GOT3 (cell line): ENCODE data around the gene SP2.

Source experiments
- DNase-seq: peaks from one replicate; lab custom pipeline; 2025; ENCODE audit warnings: mixed read lengths; lab: John Stamatoyannopoulos, UW

The SP2 gene

GRCh38 chr17:47895856-47896671 lies at the start of gene SP2:
Gene SP2 (plus strand): TSS chr17:47896236. CDS start chr17:47896287, 51 bp downstream.
- DNase-seq: peak; percentile 98

DNA sequence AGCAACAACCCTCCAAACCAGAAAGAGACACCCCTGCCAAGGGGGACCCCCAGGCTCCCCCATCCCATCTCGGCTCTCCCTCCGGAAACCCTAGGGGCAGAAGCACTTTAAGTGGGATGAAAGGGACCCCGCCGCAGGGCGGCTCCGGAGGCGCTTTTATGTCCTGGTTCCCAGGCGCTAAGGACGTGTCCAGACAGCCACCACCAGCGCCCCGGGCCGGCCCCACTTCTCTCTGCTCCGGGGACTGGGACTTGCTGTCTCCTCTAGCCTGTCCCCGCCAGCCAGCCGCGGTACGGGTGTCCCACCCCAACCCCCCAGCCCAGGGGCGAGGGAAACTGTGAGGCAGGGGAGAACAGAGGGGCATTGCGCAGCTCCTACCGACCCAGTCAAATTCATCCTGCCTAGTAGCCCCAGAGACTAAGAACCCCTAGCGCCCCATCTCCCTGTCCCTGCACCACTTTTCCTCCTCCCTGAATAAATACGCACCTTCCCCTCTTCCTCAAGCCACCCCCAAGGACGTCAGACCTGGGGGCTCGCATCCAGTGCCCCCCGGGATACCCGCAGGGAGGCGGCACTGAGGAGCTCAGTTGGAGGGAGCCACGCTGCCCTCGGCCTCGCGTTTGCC lies 49.2 kb upstream of the SP2 start:
- DNase-seq: no peak

GRCh38 chr17:47847341-47848197 lies 48.5 kb upstream of the SP2 start:
- no peak for DNase-seq

- no peak for DNase-seq
Measured at GRCh38 chr17:47848198-47848513, 47.9 kb upstream of the SP2 start.

DNA sequence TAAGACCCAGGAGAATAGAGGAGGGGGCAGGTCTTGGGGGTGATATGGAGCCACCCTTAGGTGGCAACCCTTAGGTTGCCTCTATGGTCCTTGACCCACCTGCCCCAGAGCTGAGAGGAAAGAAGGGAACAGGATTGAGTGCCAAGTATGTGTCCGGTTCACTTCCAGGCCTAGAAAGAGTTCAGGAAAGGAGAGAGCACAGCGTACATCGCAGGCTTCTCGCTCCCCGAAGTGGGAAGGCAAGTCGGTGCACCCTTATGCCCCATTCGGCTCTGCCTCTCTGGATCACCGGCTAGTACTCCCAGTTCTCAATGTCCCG lies 45.7 kb upstream of the SP2 start:
- DNase-seq: no peak

DNA sequence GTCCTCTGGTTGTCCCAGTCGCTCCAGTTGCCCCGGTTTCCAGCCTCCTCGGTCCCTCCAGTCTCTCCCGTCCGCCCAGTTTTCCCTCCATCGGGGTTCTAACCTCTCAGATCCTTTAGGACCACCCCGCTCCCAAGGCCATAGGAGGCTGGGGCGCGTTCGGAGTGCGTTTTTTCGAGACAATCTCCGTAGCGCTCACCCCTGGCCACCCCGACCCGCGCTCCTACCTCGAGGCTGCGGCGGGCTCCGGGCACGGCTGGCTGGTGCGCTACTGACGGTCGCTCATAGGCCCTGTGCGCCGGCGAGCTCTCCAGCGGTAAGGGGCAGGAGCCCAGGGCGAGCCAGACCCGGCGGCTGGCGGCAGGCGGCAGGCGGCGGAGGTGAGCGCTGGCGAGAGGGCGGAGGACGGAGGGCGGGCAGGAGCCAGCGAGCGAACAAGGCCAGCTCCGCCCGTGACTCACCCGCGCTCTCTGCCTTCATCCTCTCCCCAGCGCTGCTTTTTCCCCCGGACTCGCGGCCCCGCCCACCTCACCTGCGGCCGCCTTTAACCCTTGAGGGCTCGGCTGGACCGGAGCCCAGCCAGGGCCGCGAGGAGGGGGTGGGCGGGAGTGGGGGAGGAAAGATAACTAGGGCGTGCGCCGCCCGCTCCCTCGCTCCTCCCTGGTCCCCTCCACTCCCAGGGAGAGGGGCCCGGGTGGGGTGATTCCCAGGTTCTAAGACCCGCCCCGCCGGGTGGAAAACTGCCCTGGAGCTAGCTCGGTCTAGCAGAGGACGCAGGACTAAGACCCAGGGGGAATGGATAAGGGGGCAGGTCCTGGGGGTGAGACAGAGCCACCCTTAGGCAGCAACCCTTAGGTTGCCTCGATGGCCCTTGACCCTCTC lies 45.1 kb upstream of the SP2 start, which contains the start of gene SP6:
SP6 (minus strand) TSS at position 472 of the 882 bp plus-strand sequence. CDS start 2,734 bp downstream, outside the sequence.
- no peak for DNase-seq

GRCh38 chr17:47851764-47852112 lies 44.3 kb upstream of the SP2 start:
- DNase-seq: no peak

DNA sequence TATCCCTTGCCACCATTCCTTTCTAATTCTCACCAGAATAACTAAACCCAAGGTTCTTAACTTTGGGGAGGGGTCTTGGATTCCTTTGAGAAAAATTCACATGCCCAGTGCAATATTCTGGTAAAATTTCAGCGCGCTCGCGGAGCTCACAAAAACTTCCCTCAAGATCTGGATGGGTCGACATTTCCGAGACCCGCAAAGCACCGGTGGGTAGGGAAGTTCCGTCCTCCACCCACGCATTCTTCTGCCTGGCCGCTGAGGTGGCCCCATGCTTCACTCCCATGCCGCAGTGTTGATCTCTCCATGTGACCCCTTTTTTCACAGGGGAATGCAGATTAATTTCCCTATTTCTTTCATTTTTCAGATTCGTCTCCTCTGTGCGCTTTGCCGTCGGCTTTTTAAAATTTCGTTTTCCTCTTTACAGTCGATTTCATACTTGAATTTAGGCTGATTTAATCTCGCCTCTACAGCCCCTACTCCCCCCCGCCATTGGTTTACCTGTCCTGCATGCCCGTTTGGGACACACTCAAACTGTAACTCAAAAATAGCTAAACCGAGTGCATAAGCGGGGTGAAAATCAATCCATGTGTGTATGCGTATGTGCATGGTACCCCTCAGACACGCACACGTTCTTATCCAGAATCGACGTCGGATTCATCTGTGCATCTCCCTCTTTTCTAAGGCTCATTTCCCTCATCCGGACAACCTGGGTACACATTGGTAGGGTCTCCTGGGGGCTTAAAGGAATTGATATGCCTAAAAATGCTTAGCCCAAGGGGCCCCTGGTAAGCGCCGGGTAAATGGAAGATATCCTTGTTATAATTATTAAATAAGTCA lies 43.7 kb upstream of the SP2 start:
- no peak for DNase-seq

- DNase-seq: no peak
Measured at GRCh38 chr17:47853616-47854015, 42.4 kb upstream of the SP2 start.

DNA sequence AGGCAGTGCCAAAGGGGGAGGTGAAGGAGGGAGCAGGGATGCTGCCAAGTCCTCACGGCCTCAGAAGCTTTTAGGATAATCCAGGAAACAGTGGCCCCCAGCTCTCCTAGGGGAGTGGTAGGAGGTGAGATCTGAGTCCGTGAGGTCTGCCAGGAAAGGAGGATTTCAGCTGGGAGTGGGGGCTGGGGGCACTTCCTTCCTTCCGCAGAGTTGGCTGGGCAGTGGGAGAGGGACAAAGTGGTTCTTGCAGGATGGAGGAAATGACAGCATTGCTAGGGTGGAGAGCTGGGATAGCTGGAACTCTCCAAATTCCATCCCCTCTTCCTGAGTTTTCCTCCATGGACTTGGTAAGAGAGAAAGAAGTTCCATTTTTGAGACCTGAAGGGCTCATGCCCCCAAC lies 40.3 kb upstream of the SP2 start:
- DNase-seq: no peak

- DNase-seq: no peak
Measured at GRCh38 chr17:47856830-47857229, 39.2 kb upstream of the SP2 start.

DNA sequence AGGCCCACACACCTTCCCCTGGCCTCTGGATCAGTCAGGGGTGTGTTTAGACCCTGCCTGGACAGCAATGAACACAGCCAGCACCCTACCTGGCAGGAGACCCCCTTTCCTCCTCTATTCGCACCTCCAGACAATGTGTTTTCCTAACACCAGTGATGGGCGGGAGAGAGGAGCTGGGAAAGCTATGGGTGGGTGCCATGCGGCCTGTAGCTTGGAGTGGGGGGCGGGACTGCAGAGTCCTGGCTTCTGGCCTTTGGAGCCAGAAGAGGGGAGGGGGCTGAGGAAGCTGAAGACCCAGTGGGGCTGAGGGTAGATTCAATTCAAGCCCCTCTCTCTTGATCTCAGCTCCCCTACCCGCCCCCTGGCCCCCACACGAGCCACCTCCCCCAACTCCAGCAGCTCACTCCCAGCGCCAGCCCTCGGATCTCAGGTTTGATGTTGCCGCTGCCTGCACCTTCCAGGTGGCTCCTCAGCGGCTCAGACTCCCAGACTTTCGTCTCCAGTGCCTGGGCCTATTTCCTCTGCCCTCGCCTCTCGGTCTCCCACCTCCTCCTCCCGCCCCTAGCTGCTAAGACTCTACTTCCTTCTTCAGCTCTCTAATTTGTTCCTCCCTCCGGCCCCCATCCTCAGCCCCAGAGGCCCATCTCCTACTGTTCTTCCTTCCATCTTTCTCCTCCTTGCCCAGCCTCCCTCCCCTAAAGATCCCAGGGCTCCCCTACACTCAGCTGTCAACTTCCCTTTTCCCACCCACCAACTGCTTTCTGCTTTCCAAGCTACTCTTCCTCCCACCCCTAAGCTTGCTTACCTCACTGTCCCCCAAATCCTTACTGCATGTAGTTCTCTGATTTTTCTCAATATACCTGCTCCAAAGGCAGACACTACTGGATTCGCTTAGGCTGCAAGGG lies 38.2 kb upstream of the SP2 start:
- DNase-seq: no peak

DNA sequence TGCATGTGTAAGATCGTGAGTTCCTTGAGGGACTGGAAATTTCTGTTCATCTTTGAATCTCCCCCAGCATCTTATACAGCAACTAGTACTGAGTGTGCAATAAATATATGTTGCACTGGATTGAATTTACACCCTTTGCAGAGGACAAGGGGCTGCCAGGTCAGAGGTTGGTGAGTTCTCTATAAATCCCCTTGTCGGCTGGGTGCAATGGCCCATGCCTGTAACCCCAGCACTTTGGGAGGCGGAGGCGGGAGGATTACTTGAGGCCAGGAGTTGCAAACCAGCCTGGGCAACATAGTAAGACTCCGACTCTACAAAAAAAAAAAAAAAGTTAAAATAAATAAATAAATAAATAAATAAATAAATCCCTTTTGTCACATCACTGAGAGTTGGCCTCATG lies 35.6 kb upstream of the SP2 start:
- DNase-seq: no peak

- no peak for DNase-seq
Measured at GRCh38 chr17:47862621-47863440, 33.2 kb upstream of the SP2 start.

DNA sequence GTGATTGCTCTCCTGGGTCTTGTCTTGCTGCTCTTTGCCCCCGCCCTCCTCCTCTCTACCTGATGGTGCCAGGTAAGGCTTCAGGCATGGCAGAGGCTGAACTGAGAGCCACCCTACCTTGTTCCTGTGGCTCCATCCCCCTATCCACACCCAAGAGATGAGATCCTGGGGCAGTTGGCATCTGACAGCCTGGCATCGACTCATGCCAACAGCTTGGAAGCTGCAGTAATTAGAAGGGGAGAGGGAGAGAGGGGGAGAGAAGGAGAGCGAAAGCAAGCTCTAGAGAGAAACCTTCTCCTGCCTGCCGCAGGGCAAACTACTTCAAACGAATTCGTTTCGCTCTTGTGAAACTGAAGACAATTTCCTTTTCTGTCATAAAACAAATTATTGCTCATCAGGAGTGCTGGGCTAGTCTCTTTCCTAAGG lies 31.2 kb upstream of the SP2 start:
- DNase-seq: no peak

- DNase-seq: no peak
Measured at GRCh38 chr17:47866941-47867340, 29.1 kb upstream of the SP2 start.

GRCh38 chr17:47867813-47868533 lies 28.1 kb upstream of the SP2 start:
- no peak for DNase-seq

DNA sequence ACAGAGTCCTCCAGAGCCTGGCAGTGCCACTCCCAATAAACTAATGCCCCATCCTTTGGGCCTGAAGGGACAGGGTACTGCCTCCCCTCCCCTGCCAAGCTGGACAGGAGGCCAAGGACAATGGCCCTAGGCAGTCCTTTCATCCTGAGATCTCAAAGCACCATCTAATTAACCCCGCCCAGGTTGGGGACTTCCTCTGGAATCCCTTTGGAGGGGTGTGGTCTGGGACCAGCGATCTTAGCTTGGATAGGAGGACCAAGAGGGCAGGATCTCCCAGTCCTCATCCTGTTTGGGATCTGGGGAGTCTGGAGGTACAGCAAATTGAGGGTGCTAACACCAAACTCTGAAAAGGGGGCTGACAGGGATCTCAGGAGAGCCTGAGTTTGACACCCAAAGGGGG lies 26.9 kb upstream of the SP2 start:
- DNase-seq: no peak
